ENCODE measurements around the gene FILIP1L. TPM values are rescaled to one million over a fixed set of nuclear protein-coding genes. Genes with fewer than 3 reads are reported as not detected.

Gene FILIP1L
- total and polyA plus RNA-seq, 2 of the 13 experiments (the other 11 are each of a cell fraction or from before 2014, with no cell fraction given), result 8.1 to 187 TPM

- TF ChIP-seq DPF2 (CRISPR knock-in tag; IDR thresholded peaks at IDR 0.05; ENCODE audit: borderline replicate concordance, low read depth) (peak; percentile 66; the same call in 1 of the 2 replicates), MED8 (CRISPR knock-in tag; IDR thresholded peaks at IDR 0.05; ENCODE audit: insufficient replicate concordance) (peak; percentile 72), SRF (IDR thresholded peaks at IDR 0.05; ENCODE audit: low read depth, low read length) (no peak), MIXL1 (CRISPR knock-in tag; IDR thresholded peaks at IDR 0.05) (peak; percentile 96), PHF8 (CRISPR knock-in tag; IDR thresholded peaks at IDR 0.05) (no peak), ZFP90 (CRISPR knock-in tag; IDR thresholded peaks at IDR 0.05; ENCODE audit: borderline replicate concordance) (no peak), HNRNPL (IDR thresholded peaks at IDR 0.05; ENCODE audit: low read depth, low read length) (no peak), ZFP37 (CRISPR knock-in tag; IDR thresholded peaks at IDR 0.05; ENCODE audit: borderline replicate concordance) (no peak), THYN1 (CRISPR knock-in tag; IDR thresholded peaks at IDR 0.05; ENCODE audit: borderline replicate concordance, low read depth) (no peak), ZNF891 (CRISPR knock-in tag; IDR thresholded peaks at IDR 0.05) (no peak), ZNF12 (CRISPR knock-in tag; IDR thresholded peaks at IDR 0.05) (peak; percentile 47; the same call in 1 of the 2 replicates), ATF3 (CRISPR knock-in tag; IDR thresholded peaks at IDR 0.05) (peak; percentile 44; the same call in 1 of the 2 replicates), ZBTB25 (CRISPR knock-in tag; IDR thresholded peaks at IDR 0.05) (no peak; the same call in none of the 2 replicates), ZNF224 (CRISPR knock-in tag; IDR thresholded peaks at IDR 0.05) (no peak), PATZ1 (CRISPR knock-in tag; IDR thresholded peaks at IDR 0.05) (no peak; the same call in 1 of the 2 replicates), ZNF44 (CRISPR knock-in tag; IDR thresholded peaks at IDR 0.05) (no peak), ZNF275 (CRISPR knock-in tag; IDR thresholded peaks at IDR 0.05; ENCODE audit: borderline replicate concordance) (no peak), ZNF598 (CRISPR knock-in tag; IDR thresholded peaks at IDR 0.05; ENCODE audit: borderline replicate concordance) (no peak), ZNF740 (CRISPR knock-in tag; IDR thresholded peaks at IDR 0.05) (no peak), ZNF367 (CRISPR knock-in tag; IDR thresholded peaks at IDR 0.05; ENCODE audit: borderline replicate concordance) (no peak), ZNF546 (CRISPR knock-in tag; conservative IDR thresholded peaks at IDR 0.05) (no peak), ZNF136 (CRISPR knock-in tag; IDR thresholded peaks at IDR 0.05; ENCODE audit: low read depth) (0 out of 2 replicates have a peak, but pooled peaks have one; percentile 30), NFE2L2 (IDR thresholded peaks at IDR 0.05; ENCODE audit: low read length) (no peak), TCF7 (IDR thresholded peaks at IDR 0.05; ENCODE audit: low read depth) (peak; percentile 79), POLR2AphosphoS5 (IDR thresholded peaks at IDR 0.05; ENCODE audit: low read depth, low read length) (no peak), CREB1 (IDR thresholded peaks at IDR 0.05) (peak; percentile 35; the same call in 1 of the 2 replicates), CREB1 (CRISPR knock-in tag; IDR thresholded peaks at IDR 0.05) (peak; percentile 75)
Observed at GRCh38 chr3:99901200-99901926, 212.9 kb downstream of the FILIP1L start (continued).

All from HepG2 (cell line).